NOMO-1 treated with dmso at 0.1 percent for 144 hours (cell line): ENCODE measurements around the gene RAMP3.

Source experiments
- DNase-seq: peaks from one replicate; lab custom pipeline; 2025; ENCODE audit not compliant: unreplicated experiment; lab: John Stamatoyannopoulos, UW

RAMP3 gene

DNA sequence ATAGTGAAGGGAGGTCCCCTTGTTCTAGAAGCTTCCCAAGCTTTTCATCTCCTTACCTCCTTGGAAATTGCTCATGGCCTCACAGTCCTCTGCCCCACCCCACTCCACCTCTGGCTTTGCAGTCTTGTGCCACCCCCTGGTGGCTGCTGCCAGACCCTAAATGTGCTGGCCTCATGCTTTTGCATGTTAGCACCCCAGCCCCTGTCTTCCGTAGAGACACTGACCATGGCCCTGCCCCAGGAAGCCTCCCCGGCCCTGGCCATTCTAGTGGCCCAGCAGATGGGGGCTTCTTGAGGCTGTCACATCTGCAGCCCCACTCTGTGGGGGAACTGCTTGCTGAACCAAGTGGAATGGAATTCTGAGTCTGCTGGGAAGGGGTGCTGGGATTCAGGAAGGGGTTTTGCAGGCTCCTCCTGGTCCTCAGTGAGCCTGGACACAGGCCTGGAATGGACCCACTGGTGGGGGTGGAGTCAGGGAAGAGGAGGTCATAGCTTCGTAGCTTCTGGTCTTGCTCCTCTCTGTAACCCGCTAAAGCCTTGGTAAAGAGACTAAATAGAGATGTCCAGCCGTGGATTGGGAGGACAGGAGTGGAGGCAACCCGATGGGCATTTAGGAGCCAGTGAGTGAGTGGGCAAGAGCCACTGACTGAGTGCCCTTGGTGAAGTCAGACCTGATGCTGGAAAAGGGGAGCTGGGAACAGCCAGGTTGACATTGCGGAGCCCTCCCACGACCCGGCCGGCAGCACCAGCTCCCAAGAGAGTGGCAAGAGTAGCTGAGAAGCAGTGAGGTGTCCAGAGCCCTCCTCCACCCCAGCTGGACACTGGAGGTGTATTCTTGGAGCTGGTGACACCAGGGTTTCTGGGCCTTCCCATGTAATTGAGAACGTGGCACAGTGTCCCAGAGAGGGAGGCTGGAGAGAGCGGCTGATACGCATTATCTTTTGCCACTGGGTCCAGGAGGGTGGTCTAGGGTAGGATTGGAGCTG is 20.9 kb downstream of the RAMP3 start:
- DNase-seq = no peak

DNA sequence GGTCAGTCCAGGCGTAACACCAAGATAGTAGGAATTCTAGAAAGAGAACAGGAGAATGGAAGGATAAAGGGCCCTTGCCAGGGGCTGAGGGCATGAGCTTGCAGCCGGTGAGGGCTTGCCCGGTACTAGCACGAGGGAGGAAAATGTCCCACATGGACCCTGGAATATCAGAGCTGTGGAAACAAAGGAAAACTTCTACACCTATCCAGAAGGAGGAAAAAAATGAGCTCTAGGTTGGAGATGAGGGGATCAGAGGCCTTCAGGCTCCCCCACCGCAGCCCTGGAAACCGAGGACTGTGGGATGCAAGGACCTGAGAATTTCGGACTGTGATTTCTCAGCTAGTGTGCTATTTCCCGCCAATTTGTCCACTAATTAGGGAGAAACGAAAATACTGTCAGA is 22.1 kb downstream of the RAMP3 start:
- DNase-seq = no peak

DNA sequence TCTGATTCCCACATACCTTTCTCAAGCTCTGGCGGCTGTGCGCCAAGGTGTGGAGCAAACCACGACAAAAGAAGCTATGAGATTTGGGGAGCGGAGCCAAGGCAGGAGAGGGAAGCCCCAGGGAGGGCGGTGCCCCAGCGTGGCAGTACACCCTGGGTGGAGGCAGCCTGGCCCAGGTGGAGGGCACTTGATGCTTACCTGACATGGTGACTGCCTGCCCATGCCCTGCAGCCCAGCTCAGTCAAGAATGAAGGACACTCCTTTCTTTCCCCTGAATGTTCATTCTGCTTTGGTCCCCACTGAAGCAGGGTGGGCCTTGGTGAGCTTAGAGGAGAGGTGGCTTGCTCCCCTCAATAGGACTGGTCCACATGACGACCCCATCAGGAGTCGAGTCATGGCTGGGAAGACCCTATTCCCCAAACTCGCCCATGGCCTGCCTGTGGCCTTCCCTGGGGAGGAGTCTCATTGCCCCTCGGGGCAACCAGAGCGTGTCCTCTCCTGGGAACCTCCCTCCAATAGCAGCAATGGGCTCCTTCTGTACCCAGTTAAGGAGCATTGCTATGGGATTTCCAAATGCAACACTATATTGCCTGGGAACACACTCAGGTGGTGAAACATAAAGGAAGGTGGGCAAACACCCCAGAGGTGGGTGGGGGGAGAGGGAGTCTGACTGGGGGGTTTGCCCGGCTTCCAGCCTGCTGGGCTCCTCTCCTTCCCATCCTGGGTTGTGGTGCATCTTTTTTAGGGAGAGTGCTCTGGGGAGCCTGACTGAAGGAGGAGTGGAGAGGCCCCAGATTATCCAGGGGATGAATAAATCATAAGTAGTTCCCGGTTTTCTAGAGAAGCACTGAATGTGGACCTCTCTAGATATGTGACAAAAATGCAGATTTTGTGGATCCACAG is 22.7 kb downstream of the RAMP3 start:
- no peak for DNase-seq

DNA sequence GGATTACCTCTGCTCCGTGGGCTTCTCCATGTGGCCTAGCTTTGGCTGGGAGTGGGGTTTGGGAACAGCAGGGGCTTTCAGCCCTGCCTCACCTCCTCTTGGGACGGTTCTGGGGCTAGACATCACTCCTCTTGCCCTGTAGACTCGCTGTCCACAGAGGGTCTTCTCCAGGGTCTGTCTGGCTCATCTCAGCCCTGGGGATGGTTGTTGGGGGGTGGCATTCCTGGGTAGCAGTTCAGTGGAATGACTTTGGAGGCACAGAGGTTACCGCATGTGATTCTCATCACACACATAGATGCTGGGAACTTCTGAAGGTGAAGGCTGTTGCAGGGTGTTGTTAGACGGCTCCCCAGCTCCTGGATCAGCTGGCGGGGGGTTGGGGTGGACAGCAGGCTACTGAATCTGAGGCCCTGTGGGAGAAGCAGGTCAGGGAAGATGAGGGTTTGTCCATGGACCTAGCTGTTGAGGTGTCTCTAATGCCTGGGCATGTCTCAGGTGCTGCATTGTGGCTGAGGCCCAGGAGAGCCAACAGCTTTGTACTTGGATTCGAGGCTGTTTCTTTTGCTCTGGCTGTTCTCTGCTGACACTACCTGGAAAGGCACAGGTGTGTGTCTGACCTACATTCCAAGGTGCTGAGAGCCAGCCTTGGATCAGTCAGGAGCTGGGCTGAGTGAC is 23.8 kb downstream of the RAMP3 start:
- DNase-seq = no peak

DNA sequence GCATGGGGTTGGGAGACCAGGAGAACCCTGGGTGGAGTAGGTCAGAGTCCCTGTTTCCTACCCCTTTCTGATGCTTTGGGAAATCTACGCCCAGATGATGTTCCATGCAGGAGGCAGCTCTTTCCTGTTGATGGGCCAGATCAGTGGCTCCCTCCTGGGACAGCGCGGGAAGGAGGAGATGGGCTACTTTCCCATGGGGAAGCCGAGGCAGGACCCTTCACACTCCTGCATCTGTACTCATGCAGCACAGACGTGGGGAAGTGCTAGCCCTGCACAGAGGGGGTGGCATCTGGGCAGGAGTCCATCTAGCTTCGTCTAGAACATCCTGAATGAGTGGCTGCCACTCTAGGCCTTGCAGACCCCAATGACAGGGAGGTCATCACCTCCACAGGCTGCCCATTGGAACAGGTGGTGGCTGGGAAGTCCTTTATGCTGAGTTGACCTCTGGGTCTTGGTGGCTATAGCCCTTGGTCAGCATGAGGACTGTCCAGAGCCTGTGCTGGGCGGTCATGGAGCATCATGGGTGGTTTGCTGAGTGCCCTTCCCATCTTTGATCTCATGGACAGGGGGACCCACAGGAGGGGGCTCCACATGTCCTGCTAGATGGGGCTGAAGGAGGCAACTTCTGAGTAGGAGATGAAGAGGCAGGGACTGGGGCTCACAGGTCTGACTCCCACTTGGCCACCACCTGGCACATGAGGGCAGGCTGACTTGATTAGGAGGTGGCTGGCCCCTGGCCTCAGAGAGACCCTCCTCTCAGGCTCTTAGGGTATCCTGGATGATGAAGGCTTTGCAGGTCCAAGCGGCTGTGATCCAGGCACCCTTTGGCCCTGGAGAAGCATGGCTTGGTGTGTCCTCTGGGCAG is 24.6 kb downstream of the RAMP3 start:
- DNase-seq = no peak

DNA sequence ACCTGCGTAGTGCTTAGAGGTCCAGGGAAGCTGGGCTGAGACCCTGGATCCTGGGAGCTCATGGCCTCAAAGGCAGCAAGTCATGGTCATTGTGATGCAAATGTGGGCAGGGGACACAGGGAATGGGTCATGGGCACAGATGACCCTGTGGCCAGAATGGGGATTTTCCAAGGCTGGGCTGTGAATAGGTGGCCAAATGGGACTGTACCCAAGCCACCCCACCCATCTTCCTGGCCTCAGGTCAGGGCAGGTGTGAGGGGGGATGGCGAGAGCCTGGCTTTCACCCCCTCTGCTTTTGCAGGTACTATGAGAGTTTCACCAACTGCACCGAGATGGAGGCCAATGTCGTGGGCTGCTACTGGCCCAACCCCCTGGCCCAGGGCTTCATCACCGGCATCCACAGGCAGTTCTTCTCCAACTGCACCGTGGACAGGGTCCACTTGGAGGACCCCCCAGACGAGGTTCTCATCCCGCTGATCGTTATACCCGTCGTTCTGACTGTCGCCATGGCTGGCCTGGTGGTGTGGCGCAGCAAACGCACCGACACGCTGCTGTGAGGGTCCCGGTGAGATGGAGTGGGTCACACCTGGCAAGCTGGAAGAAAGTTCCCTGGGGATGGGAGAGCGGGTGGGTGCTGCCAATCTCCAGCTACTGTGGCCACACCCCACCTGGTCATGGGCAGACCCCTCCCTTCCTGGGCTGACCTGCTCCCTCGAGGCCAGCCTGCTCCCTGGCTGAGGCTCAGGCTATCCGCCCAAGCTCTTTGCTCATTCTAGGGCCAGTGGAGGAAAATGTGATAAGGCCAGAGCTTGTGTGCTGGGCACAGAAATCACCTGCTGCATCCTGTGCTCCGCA is 25.5 kb downstream of the RAMP3 start:
- DNase-seq = no peak

DNA sequence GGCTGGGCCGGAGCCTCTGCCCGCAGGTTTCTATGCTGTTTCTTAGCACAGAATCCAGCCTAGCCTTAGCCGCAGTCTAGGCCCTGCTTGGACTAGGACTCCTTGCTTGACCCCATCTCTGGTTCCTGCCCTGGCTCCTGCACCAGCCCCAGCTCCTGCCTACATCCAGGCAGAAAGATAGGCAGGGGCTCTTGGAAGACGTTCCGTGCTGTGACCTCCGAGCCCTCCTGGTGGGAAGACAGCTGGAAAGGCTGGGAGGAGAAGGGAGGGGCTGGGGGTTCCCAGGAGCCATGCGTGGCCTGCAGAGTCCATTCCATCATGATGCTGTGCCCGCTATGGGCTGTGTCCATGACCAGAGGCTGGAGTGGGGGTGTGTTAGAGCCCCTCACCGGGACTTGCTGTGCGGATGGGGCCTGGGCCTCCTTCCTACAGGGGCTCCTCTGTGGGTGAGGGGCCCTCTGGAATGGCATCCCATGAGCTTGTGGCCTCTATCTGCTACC is 26.2 kb downstream of the RAMP3 start:
- no peak for DNase-seq

DNA sequence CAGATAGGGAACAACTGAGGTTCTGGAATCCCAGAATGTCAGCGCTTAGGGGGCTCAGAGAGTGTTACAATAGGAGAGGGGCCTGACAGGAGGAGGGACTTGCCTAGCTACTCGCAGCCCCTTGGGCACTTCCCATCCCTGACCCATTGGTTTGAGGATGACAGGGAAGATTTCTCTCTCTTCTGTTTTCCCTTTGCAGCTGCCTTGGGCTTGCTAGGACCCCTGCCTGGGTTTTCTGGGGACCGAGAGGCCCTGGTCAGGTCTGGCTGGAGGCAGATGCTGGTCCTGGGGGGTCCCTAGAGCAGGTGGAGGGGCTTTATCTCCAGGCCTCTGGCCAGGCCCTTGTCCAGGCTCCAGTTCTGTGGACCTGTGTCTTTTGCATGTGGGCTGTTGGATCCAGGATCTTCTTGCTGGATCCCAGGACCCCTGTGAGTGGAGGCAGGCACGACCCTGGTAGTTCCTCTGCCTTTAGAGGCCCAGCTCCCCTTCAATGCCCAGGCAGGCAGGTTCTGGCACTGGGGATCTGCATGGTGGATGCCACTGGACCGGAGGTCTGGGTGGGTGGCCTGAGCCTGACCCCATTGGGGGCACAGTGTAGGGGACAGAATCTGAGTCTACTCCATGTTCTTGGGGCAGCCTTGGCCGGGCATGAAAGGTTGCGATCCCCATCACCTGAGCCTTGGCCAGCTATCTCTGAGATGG is 26.9 kb downstream of the RAMP3 start:
- DNase-seq = no peak

DNA sequence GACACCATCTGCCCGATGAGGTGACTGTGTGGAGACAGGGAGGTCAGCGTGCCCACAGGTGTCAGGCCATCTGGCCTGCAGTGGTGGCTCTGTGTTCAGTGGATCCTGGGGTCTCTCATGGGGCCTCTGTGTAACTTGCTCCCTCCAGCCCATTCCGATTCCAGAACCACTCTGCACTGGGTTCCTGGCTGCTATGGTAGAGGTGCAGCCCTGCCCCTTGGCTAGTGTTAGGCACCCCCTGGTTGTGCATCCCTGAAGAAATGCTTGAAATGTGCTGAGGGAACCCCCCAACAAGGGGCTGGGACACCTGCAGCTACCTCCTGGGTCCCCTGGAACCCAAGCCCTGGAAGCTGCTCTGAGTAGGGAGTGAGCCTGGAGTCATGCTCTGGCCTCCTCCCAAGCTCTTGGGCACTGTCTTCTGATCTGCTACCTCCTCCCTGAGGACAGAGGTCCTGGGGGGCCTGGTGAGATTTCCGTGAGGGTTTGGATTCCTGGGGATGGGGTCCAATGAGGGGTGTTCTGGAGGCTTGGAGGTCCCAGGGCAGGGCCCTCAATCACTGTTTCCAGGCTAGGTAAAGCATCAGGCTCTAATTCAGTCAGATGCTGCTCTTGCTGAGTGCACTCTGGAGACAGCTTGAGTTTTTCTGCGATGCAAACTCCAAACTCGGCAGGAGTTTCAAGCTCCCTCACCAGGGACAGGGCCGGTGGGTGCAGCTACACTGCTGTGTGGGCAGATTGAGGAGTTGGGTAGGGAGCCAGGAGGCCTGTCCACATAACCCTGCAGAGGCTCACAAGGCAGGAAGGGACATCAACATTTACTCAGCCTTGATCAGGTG is 27.7 kb downstream of the RAMP3 start:
- no peak for DNase-seq

DNA sequence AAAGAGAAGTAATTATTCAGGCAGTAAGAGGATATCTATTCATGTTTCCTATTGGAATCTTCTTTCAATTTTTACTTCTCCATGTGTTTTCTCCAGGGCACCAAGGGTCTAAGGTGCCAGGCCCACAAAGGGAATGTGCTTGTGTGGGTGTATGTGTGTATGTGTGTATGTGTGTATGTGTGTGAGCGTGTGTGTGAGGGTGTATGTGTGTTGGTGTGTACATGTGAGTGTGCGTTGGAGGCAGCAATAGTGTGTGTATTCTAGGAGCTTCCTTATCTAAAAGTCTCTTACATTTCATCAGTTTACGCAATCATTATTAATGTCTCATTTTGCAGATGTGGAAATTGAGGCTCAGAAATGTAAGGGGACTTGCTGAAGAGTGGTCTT is 28.3 kb downstream of the RAMP3 start:
- no peak for DNase-seq

DNA sequence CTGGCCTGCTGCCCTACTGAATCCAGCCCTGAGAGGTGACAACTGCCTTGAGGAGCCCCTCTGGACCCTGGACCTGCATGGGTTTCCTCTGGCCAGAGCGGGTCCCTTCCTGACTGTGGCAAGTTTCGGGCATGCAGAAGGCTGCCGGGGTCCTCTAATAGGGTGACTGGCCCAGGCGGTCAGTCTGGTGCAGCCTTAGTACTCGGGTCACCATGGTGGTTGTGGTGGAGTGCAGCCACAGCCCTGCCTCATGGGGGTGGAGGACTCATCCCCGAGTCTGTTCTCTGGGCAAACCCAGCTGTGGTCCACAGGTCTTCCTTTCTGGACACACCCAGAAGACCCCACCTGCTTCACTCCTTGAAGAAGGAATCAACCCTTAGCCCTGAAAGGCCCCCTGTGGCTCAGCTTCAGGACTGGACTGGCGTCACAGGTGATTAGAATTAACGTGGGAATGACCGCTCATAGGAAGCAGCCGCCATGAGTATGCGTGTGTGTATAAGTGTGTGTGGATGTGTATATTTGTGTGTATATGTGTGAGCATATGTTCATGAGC is 28.7 kb downstream of the RAMP3 start:
- DNase-seq = no peak

DNA sequence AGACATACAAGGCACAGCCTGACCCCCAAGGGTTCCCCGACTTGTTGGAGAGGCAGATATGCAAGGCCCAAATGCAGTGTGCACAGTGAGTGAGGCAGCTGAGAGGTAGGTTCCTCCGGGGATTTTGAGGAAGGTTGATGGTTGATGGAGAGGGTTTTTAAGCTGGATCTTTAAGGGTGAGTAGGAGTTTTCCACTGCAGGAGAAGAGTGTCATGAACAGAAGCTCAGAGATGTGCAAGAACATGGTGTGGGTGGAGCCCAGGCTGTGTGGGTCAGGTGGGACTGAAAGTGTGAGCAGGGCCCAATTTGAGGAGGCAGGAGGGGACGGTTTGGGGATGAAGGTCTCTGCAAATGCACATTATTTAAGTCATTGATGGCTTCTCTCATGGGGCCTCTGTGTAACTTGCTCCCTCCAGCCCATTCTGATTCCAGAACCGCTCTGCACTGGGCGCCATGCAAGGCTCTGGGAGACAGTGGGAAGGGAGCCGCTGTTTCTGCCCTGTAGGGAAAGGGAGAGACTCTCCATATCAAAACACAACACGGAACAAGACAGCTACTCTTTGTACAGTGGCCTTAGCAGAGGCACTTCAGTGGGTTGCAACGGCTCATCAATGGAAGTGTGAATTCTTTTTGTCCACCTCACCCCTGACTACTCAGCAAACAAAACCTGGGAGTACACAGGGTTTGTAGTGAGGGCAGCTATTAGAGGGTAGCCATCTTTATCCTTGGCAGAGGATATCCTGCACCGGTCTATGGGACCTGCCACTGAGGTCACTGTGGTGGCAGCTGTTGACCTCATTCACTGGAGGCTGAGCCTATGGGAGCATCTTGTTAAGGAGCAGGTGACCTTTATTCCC is 29.7 kb downstream of the RAMP3 start:
- DNase-seq = no peak

DNA sequence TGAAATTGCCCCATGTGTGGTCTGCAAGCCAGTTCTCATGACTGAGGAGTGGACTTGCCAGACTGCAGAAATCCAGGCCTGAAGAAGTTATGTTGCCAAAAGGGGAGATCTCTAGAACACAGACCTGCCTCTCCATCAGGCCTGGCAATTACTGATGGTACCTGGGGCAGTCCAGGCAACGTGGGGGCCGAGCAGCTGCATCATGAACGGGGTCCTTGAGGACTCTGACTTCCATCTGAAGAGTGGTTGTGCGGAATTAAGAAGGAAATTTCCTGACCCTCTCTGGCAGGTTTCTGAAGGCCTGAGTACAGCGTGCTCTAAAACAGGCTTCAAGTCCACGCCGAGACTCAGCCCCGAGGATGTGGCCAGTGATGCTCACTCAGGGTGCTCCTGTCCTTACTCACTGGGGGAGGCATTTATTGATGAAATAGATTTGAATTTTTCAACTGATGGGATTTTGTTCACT is 30.4 kb downstream of the RAMP3 start:
- DNase-seq = no peak

DNA sequence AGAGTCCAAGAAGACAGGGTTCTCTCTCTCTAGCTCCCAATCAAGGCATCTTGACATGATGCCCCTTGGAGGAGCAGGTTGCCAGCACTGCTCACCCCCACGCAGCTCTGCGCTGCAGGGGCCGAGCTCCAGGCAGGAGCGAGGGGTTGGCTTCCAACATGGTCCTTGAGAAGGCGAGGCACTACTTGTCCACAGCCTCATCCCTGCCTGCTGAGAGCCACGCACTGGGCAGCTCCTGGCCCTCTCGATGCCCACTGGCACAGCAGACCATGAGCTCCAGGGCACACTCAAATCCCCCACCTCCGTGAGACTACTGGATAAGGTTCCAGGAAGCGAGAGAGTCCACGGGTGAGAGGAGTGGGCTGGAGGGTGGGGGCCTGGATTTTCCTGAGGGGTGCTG is 31.1 kb downstream of the RAMP3 start:
- no peak for DNase-seq

DNA sequence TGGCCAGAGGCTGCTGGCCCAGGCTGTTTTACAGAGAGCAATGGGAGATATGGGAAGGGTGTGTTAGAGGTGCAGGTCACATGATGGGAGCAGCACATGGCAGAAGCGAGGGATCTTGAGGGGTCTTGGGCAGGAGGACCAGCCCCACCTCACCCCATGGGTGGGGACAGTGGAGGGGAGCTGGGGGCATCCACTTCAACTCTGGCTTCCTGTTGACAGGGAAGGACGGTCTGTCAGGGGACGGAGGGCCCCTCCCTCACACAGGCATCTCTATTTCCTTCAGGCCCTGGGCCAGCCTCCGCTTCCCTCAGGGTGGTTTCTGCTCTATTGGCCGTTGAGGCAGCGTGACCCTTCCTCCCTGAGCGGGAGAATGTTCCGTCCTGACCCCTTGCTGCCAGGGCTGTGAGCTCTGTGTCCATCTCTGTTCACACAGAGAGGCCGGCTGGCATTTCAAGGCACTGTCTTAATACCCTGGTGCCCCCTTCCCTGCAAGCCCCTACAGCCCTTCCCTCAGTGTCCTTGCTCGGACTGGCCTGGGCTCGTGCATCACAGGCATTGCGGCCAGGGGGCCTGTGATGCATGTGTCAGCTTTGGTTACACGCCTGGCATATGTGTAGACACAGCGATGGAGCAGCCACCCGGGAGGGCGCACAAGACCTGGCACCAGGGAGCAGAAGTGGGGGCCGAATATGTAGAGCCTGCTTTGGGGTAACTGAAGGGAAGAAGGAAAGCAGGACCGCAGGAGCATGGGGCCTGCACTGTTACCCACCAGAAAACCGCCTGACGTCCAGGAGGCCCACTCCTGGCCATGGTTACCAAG is 31.8 kb downstream of the RAMP3 start:
- no peak for DNase-seq
